HG02973 (cell line): Measurements from ENCODE around the gene PIGL.
"Not testable (repeated sequence)": the region's sequence is repeated elsewhere in the genome, so short reads cannot be mapped to it uniquely, and the experiment has no call there.

ENCODE experiments used
- ATAC-seq: cut with Tn5 transposase; IDR thresholded peaks from one replicate; pipeline ENCODE4 v1.9.1; 2021; ENCODE audit warnings: moderate library complexity; ENCODE audit not compliant: unreplicated experiment

The PIGL gene

DNA sequence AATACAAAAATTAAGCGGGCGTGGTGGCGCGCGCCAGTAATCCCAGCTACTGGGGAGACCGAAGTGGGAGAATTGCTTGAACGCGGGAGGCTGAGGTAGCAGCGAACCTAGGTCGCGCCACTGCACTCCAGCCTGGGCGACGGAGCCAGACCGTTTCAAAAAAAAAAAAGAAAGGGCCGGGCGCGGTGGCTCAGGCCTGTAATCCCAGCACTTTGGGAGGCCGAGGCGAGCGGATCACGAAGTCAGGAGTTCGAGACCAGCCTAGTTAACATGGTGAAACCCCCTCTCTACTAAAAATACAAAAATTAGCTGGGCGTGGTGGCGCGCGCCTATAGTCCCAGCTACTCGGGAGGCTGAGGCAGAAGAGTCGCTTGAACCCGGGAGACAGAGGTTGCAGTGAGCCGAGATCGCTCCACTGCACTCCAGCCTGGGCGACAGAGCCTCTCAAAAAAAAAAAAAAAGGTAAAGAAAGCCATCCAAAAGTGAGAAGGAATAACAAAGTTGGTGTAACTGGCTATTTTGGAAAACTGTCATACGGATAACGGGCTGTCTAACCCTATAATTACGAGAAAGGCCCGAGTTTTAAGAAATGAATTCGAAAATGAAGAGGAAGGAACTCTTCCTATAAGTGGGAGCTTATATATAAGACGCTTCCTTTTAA, 539 bp upstream of the PIGL start:
- ATAC-seq, result not testable (repeated sequence)

DNA sequence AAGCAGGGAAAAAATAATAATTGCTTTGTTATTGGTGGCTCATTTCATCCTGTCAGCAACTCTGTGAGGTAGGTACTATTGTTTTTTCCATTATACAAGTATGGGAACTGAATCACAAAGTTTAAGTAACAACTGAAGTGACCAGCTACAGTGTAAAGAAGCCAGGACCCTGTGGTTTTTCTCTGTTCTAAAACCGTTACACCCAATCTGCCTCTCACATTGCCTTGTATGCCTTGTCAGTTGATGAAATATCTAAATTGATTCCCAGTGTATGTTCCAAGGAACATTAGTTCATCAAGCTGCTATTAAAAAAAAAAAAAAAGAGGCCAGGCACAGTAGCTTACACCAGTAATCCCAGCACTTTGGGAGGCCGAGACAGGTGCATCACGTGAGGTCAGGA, 5.4 kb downstream of the PIGL start:
- ATAC-seq, result no peak

DNA sequence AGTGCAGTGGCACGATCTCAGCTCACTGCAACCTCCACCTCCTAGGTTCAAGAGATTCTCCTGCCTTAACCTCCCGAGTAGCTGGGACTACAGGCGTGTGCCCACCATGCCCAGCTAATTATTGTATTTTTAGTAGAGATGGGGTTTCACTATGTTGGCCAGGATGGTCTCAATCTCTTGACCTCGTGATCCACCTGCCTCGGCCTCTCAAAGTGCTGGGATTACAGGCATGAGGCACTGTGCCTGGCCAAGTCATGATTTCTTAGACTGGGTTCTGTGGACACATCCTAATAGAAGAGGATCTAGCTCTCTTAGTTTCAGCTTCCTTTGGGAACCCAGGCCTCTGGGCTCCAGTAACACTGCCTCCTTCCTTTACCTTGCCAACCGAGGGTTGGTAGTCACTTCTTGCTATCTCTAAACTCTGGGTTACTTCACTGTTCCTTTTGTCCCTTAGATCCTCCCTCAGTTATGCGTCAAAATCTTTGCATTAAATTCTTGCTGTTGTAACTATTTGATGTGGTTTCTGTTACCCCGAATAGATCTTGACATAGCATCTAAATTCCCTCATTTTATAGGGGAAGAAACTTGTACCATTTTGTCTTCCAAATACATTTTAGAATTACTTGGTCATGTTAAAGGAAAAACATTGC, 13.0 kb downstream of the PIGL start:
- not testable (repeated sequence) for ATAC-seq

DNA sequence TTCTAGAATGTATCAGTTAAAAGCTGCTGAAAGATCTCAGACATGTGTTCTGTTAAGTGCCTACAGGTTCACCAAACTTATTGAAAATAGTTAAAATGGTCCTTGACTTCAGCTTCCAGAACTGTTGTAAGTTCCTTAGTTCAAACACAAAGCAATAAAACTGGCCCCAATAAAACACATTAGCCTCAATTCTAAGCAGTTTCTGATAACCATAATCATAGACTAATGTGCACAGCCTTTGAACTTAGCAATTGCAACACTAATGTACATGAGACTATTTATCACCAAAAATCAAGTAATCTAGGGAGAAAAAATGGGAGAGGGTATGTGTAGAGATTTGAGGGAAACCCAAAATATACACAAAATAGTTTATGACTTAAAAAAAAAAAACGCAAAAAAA, 15.4 kb downstream of the PIGL start:
- ATAC-seq, result no peak

DNA sequence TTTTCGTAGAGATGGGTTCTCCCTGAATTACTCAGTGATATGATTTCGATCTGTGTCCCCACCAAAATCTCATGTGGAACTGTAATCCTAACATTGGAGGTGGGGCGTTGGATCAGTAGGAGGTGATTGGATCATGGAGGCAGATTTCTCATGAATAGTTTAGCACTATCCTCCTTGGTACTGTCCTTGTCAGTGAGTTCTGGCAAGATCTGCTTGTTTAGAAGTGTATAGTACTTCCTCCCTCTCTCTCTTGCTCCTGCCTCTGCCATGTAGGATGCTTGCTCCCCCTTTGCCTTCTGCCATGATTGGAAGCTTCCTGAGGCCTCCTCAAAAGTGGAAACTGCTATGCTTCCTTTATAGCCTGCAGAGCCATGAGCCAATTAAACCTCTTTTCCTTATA, 22.9 kb downstream of the PIGL start:
- ATAC-seq, result no peak

DNA sequence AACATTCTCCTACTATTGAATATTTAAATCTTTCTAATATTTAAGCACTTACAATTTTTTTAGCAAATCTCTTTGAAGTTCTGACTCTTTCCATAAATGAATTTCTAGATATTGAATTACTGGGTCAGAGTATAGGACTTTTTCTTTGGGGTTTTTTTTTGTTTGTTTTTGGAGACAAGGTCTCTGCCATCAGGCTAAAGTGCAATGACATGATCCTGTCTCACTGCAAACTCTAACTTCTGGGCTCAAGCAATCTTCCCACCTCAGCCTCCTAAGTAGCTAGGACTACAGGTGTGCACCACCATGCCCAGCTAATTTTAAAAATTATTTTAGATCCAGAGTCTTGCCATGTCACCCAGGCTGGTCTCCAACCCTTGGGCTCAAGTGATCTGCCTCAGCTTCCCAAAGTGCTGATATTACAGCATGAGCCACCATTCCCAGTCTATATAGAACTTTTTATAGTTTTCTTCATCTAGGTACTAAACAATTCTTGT, 24.9 kb downstream of the PIGL start:
- no peak for ATAC-seq

DNA sequence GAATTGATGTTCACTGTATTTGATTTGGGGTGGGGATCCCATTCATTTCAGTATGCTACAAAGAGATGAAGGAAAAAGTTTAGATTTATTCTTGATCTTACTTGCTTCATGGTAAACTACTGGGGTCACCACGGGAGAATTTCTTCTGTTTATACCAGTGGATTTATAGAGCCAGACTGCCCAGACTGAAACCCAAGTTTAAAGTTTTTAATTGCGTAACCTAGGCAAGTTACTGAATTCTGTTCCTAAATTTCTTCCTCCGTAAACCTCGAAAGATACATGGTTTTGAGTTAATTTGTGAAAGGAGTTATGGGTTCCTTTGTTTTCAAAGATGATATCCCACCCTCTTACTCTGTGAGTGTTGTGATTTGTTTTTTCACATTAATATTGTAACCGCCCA, 26.4 kb downstream of the PIGL start:
- no peak for ATAC-seq

DNA sequence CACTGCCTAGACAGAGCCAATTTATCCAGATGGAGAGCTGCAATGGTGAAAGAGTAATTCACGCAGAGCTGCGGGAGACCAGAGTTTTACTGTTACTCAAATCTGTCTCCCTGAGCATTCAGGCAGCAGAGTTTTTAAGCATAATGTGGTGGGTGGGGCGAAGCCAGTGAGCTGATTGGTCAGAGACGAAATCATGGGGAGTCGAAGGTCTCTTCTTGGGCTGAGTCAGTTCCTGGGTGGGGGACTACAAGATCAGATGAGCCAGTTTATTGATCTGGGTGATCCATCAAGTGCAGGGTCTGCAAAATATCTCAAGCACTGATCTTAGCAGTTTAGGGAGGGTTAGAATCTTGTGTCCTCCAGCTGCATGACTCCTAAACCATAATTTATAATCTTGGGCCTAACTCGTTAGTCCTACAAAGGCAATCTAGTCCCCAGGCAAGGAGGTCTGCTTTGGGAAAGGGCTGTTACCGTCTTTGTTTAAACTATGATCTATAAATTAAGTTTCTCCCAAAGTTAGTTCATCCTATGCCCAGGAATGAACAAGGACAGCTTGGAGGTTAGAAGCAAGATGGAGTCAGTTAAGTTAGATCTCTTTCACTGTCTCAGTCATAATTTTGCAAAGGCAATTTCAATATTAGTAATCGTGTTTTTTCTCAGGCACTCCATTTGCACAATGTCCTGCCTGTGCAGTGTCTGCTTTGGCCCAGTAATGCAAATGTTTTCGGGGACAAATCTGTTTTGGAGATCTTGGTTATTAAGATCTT, 27.0 kb downstream of the PIGL start:
- no peak for ATAC-seq

DNA sequence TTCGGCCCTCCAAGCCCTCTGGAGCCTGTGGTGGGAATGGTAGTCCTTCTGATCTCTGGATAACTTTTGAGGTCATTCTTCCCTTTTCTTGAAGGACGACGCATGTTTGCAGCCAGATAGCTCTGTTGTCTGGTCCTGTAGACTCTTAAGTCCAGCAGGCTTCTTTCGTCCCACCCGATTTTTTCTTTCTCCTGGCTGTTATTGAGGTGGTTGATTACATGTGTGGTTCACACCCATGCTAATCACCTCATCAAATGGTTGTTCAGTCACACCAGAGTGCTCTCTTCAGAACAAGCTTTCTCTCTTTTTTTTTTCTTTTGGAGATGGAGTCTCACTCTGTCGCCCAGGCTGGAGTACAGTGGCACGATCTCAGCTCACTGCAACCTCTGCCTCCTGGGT, 30.6 kb downstream of the PIGL start:
- no peak for ATAC-seq

DNA sequence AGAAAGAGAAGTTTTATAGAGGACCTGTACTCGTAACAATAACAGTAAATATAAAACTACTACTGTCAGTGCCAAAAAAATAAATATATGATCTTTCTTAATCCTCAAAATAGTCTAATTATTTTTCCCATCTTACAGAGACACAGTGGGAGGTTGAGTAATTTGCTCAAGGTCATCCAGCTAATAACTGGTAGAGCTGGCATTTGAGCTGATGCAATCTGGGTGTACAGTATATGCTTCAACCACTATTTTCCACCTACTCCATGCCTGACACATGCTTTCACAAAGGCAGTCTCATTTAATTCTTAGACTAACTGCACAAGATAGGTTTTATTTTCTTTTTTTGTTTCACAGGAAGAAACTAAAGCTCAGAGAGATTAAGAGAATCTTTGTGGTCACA, 33.6 kb downstream of the PIGL start:
- no peak for ATAC-seq

DNA sequence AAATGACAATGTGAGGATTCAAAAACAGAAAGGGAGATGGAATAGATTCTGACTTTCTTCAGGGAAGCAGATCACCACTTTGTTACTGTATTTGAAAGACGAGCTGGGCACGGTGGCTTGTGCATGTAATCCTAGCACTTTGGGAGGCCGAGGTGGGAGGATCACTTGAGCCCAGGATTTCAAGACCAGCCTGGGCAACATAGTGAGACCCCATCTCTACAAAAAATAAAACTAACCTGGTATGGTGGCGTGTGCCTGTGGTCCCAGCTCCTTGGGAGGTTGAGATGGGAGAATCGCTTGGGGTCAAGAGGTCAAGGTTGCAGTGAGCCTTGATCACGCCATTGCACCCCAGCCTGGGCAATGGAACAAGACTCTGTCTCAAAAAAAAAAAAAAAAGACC, 34.0 kb downstream of the PIGL start:
- ATAC-seq, result no peak

DNA sequence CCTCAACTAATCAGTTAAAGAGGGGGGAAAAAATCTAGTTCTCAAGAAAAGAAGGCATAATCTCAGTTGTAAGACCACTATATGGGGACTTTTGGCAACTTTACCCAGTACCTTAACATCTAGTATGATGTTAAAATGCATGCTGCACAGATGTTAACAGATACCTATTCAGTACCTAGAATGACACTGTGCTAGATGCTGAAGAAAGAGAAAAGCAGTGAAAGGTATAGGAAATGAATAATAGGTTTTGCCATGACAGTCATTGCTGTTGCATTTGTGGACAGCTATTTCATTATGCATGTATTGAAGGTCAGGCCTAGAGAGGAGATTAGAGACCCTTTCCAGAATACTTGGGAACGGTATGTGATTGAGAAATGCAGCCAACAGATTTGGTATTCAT, 34.5 kb downstream of the PIGL start:
- no peak for ATAC-seq

DNA sequence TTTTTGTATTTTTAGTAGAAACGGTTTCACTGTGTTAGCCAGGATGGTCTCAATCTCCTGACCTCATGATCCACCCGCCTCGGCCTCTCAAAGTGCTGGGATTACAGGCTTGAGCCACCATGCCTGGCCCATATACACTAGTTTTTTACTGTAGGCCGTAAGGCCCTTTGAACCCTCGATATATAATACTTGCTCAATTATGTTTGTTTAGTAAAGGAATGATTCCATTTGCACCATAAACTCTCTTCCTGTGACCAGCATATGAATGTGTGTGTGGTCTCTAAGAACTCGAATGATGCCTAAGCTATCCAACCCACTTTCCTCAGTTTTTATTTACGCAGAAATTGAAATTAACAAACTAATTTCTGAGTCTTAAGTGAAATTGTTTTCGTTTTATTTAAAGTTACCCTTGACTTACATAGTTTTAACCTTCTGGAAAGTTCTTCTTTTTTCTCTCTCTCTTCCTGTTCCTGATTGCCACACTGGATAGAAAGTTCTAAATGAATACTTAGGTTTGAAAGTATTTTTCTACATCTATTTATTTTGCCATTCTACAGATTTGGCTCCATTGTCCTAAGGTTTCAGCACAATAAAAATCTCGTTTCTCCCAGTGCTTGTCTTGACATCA, 37.9 kb downstream of the PIGL start:
- no peak for ATAC-seq

DNA sequence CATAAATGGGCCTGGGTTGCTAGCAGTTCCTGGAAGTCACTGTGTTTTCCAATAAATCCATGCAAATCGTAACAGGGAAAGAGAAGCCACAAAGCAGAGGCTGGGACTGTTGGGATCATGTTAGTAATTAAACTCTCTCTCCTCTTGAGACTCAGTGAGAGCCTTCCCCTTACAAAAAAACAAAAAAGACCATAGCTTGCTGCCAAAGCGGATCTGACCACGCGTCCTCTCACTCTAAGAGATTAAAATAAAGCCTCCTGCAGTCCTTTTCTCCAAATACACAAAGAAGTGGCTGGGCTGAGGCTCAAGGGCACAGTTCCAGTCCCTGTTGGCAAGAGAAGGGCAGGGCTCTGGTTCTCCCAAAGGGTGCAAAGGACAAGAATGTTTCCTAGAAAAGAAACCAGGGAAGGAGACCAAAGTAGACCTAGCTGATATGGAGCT, 38.5 kb downstream of the PIGL start:
- ATAC-seq, result no peak

DNA sequence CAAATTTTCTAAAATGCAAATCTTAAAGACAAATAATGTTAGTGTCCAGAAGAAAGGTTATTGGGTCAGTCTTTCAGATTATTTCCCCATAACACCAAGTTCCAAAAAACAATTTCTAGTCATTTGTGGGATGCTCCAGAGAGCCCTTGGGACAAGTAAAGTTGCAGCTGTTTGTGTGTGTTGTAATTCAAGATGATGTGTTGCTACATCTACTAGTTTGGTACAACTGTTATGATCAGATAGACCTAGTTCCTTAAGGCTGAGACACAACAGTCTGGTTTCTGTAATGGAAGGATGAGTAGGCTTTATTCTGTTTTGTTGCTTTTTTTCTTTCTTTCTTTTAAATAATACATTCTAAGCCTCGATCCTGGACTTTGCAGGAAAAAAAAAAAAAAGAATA, 41.9 kb downstream of the PIGL start:
- no peak for ATAC-seq

DNA sequence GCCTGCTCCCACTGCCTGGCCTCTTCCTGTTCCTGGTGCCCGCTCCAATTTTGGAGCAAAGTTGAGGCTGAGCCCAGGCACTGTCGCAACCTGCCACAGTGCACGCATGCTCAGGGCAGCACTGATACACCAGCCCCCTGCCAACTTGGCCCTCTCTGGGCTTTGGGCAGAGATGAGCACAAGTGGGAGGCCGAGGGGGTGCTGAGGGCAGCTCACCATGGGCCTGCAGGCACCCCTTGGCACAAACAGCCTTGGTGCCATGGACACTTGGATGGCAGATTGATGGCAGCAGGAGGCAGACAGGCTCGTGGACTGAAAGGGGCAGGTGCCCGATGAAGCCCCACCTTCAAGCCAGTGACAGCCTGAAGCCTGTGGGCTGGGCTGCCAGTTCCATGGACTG, 42.9 kb downstream of the PIGL start:
- no peak for ATAC-seq

DNA sequence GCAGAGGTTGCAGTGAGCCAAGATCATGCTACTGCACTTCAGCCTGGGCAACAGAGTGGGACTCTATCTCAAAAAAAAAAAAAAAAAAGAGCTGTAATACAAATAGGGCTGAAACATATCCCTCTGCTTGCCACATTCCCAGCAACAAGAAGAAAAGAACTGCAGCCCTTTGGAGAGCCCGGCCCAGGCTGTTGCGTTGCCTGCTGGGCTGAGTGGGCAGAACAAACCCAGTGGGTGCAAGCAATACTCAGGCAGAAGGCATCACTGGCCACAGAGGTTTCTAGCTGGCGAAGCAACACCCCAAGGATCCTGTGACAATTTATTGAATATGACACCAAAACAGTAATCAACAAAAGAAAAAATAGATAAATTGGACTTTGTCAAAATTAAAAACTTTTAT, 44.0 kb downstream of the PIGL start:
- ATAC-seq, result no peak

DNA sequence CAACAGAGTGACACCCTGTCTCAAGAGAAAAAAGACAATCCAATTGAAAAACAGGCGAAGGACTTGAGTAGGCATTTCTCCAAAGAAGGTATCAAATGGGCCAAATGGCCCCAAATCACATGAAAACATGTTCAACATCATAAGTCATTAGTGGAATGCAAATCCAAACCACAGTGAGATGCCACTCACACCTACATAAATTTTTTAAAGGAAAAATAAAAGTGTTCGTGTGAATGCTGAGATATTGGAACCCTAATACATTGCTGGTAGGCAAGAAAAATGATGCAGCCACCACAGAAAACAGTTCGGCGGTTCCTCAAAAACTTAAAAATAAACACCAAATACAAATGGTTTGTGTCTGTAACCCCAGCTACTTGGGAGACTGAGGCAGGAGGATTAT, 45.2 kb downstream of the PIGL start:
- ATAC-seq, result no peak

DNA sequence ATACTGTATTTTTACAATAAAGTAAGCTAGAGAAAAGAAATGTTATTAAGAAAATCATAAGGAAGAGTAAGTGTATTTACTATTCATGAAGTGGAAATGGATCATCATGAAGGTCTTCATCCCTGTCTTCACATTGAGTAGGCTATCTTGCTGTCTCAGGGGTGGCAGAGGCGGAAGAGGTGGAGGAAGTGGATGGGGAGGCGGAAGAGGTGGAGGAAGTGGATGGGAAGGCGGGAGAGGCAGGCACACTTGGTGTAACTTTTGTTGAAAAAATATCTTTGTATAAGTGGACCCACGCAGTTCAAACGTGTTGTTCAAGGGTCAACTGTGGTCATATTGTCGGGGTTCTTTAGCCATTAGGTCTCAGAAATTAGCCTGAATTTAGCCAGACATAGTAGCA, 50.2 kb downstream of the PIGL start:
- no peak for ATAC-seq

DNA sequence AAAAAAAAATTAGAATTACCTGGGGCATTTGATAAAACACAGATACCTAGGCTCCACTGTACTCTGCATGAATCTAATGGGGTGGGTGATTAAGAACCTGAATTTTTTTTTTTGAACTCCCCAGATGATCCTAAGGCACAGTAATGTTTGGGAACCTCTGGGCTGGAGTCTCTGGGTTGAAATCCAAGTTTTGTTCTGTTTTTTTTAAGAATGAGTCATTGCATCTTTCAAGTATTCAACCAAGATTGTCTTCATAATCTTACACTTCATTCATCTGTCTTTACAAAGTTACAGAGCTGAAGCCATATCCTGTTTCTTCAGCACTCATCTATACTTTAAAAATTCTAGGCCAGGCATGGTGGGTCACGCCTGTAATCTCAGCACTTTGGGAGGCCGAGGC, 52.6 kb downstream of the PIGL start:
- no peak for ATAC-seq

DNA sequence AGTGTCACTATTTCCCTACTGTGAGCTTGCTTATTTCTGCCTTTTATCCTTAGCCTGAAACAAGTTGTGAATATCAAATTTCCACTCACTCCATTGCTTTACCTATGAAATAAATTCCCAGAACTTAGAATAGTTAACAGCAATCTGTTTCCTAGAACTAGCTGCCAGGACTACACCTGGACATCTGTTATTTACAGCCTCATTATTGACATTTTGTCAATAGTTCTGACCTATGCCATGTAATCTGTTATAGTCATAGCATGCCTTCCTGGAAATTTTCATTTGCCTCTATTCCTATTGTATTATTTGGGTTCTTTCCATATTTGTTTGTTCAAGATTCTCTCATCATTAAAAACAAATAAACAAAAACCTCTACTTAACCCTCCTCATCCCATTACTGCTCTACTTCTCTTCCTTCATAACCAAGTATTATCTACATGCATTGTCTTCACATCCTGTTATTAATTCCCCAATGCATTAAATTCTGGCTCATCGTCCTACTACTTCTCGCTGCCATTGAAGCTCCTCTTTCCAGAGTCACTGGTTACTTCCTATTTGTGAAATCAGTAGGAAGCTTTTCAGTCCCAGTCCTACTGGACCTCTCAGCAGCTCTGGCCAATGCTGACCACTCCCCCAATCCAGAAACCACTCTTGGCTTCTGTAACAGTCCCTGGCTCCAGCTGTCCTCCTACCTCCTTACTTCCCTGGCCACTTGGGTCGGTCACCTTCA, 55.3 kb downstream of the PIGL start:
- ATAC-seq, result no peak
